Measurements from ENCODE around the gene TSPAN17. TPM values are rescaled to one million over a fixed set of nuclear protein-coding genes. Genes with fewer than 3 reads are reported as not detected.

Gene TSPAN17
- polyA plus RNA-seq, 1 of the 3 experiments (the other 2 are of a cell fraction): 61.7 TPM

GRCh38 chr5:176609724-176610434 is 37.4 kb upstream of the TSPAN17 start, which contains the start of gene GPRIN1:
GPRIN1 (minus strand) TSS chr5:176610156; CDS start chr5:176599834, 10,322 bp downstream.
- CTCF ChIA-PET: interaction anchor here (1.2 kb wide), 1 partner anchor 32 kb away, joined by 3 read pairs; no protein-coding TSS in a partner anchor
- peak; percentile 98 for DNase-seq
- TF ChIP-seq REST (IDR thresholded peaks at IDR 0.05; ENCODE audit: low read depth, low read length) (peak; percentile 92), SMC3 (IDR thresholded peaks at IDR 0.05; ENCODE audit: low read depth, low read length) (peak; percentile 19; the same call in 1 of the 2 replicates), FOXJ3 (CRISPR knock-in tag; IDR thresholded peaks at IDR 0.05) (no peak), GATA2 (CRISPR knock-in tag; IDR thresholded peaks at IDR 0.05) (no peak), SIN3A (IDR thresholded peaks at IDR 0.05; ENCODE audit: borderline replicate concordance, low read depth, low read length) (no peak; the same call in 1 of the 2 replicates), TCF12 (IDR thresholded peaks at IDR 0.05) (no peak), TAF1 (IDR thresholded peaks at IDR 0.05; ENCODE audit: borderline replicate concordance, low read depth, low read length) (0 out of 2 replicates have a peak, but pooled peaks have one; percentile 16), FOXM1 (IDR thresholded peaks at IDR 0.05; ENCODE audit: low read depth) (no peak), MAX (IDR thresholded peaks at IDR 0.05; ENCODE audit: low read depth) (no peak), POLR2AphosphoS5 (IDR thresholded peaks at IDR 0.05; ENCODE audit: low read depth, low read length) (no peak; the same call in 1 of the 2 replicates), RAD21 (IDR thresholded peaks at IDR 0.05; ENCODE audit: low read length) (peak; percentile 42), CHD2 (IDR thresholded peaks at IDR 0.05; ENCODE audit: low read length, partially characterized antibody) (no peak), ELF1 (IDR thresholded peaks at IDR 0.05) (no peak), EZH2phosphoT487 (IDR thresholded peaks at IDR 0.05; ENCODE audit: borderline replicate concordance, low read depth) (no peak), USF2 (IDR thresholded peaks at IDR 0.05; ENCODE audit: borderline replicate concordance, low read depth, low read length) (no peak), TEAD4 (IDR thresholded peaks at IDR 0.05; ENCODE audit: borderline replicate concordance, insufficient read depth) (no peak), EP300 (IDR thresholded peaks at IDR 0.05; ENCODE audit: borderline replicate concordance in 1 of 2, low read depth in 1 of 2, low read length in 1 of 2) (no peak), GABPA (IDR thresholded peaks at IDR 0.05; ENCODE audit: low read depth) (no peak), FOSL2 (IDR thresholded peaks at IDR 0.05; ENCODE audit: borderline replicate concordance, low read depth) (no peak), MEF2A (IDR thresholded peaks at IDR 0.05; ENCODE audit: borderline replicate concordance, low read depth) (no peak), RCOR1 (IDR thresholded peaks at IDR 0.05; ENCODE audit: low read length) (peak; percentile 28; the same call in 1 of the 2 replicates), USF1 (IDR thresholded peaks at IDR 0.05; ENCODE audit: borderline replicate concordance, low read depth) (no peak), NRF1 (IDR thresholded peaks at IDR 0.05; ENCODE audit: low read depth, low read length) (peak; percentile 76), YY1 (IDR thresholded peaks at IDR 0.05; ENCODE audit: low read depth) (no peak), RXRA (IDR thresholded peaks at IDR 0.05; ENCODE audit: borderline replicate concordance, low read depth) (no peak), NFIC (IDR thresholded peaks at IDR 0.05; ENCODE audit: borderline replicate concordance) (no peak), CTCF (IDR thresholded peaks at IDR 0.05) (peak; percentile 41; the same call in 1 of the 2 replicates)

More at GRCh38 chr5:176609724-176610434, 37.4 kb upstream of the TSPAN17 start, which contains the start of gene GPRIN1:
- Histone ChIP-seq H3K4me3 (ENCODE audit: low read depth in 2 of 2, low read length in 1 of 2) (peak within 1 kb of the TSS; percentile 68 to 69), H4K20me1 (ENCODE audit: insufficient read depth) (peaks cover 27% of the 10 kb centered on the region; the same call in 1 of the 2 replicates), H3K4me1 (ENCODE audit: control insufficient read depth in 1 of 2, insufficient read depth in 2 of 2, low read depth in 1 of 2, low read length in 1 of 2) (peaks cover 3 to 49% of the 10 kb centered on the region in 2 experiments; a peak in 2 of 4 replicates), H3K79me2 (ENCODE audit: insufficient read depth) (peaks cover 21% of the 10 kb centered on the region), H3K27me3 (ENCODE audit: insufficient read depth) (no peaks in the 10 kb centered on the region), H3K4me2 (peak within 1 kb of the TSS; percentile 90), H3K9ac (peak within 1 kb of the TSS; percentile 57; the same call in 1 of the 2 replicates), H3K9me2 (no peaks in the 10 kb centered on the region), H3F3A (replicated peaks; ENCODE audit: insufficient read depth) (peaks cover 4% of the 10 kb centered on the region), H3K27ac (ENCODE audit: low read depth in 2 of 2, low read length in 1 of 2) (peak within 1 kb of the TSS in 1 of 2 experiments; percentile 83; a peak in 2 of 4 replicates), H2AFZ (ENCODE audit: low read depth) (peak within 1 kb of the TSS; percentile 68; the same call in 1 of the 2 replicates), H3K9me3 (no peaks in the 10 kb centered on the region), H3K36me3 (replicated peaks in 1 of 2; ENCODE audit: control insufficient read depth in 1 of 2, insufficient read depth in 2 of 2, low read length in 1 of 2) (no peaks in the 10 kb centered on the region)
- WGBS (ENCODE audit: low lambda C conversion rate): under 1% methylated on average over 23 of the region's 101 CpGs
- POLR2A ChIA-PET: interaction anchor here (1.1 kb wide), 1 partner anchor 12 kb away, joined by 3 read pairs; no protein-coding TSS in a partner anchor
